MCF 10A (cell line): ENCODE results near the gene B4GALNT3. TPM values are rescaled to one million over a fixed set of nuclear protein-coding genes. Genes with fewer than 3 reads are reported as not detected.

ENCODE experiments used
- BruUV-seq: library from RNA; stranded (reverse); fragments of 400-500 nt; replicated peaks from 2 replicates; lab custom pipeline; 2021; lab: Mats Ljungman, UMichigan
- CTCF ChIA-PET: fragments of 300-600 bp; sonication (Branson Sonifier 250); formaldehyde crosslinking; extraction: SDS; loops from one replicate; lab custom pipeline; 2021; ENCODE audit warnings: antibody characterized with exemption, inconsistent platforms; lab: Yijun Ruan, JAX
- POLR2A ChIA-PET: fragments of 300-600, 350-650 bp; sonication (Branson Sonifier 250); formaldehyde crosslinking; extraction: SDS; loops from one replicate; lab custom pipeline; 2020; ENCODE audit warnings: antibody characterized with exemption, inconsistent platforms; lab: Yijun Ruan, JAX
- DNase-seq: peaks from one replicate; pipeline ENCODE4 v3.0.0-alpha.2; 2018; ENCODE audit not compliant: unreplicated experiment
- H3K27ac Mint-ChIP-seq: one replicate; pipeline ENCODE4 v1.8.0; 2022; ENCODE audit warnings: mild to moderate bottlenecking, low read depth, mixed read lengths; ENCODE audit not compliant: unreplicated experiment
- H3K27me3 Mint-ChIP-seq: one replicate; pipeline ENCODE4 v1.8.0; 2022; ENCODE audit warnings: mixed read lengths; ENCODE audit not compliant: insufficient read depth, unreplicated experiment
- H3K36me3 Mint-ChIP-seq: one replicate; pipeline ENCODE4 v1.8.0; 2022; ENCODE audit warnings: mild to moderate bottlenecking, moderate library complexity, mixed read lengths; ENCODE audit not compliant: insufficient read depth, unreplicated experiment
- H3K4me1 Mint-ChIP-seq: one replicate; pipeline ENCODE4 v1.8.0; 2022; ENCODE audit warnings: mixed read lengths; ENCODE audit not compliant: insufficient read depth, unreplicated experiment
- H3K4me3 Mint-ChIP-seq: one replicate; pipeline ENCODE4 v1.8.0; 2022; ENCODE audit warnings: mild to moderate bottlenecking, moderate library complexity, mixed read lengths; ENCODE audit not compliant: unreplicated experiment
- H3K9me3 Mint-ChIP-seq: one replicate; pipeline ENCODE4 v1.8.0; 2022; ENCODE audit warnings: mixed read lengths; ENCODE audit not compliant: unreplicated experiment
- intact Hi-C: fragments of 100-400 bp; cut with micrococcal nuclease; formaldehyde crosslinking; loops from 2 replicates; pipeline ENCODE4 v1.14.1; 2022
- total RNA-seq: library from RNA; stranded (reverse); gene quantifications from 2 replicates; pipeline ENCODE4 v1.2.3, GENCODE V29; 2022
- TF ChIP-seq, protein P1 (sequence below): fragments of 200-600 bp; IDR thresholded peaks from one replicate; pipeline ENCODE4 v1.8.0; 2022; ENCODE audit warnings: antibody characterized with exemption, mild to moderate bottlenecking; ENCODE audit not compliant: unreplicated experiment

The B4GALNT3 gene
- total RNA-seq, 1 experiment from 2014 or later = 0.68 TPM

DNA sequence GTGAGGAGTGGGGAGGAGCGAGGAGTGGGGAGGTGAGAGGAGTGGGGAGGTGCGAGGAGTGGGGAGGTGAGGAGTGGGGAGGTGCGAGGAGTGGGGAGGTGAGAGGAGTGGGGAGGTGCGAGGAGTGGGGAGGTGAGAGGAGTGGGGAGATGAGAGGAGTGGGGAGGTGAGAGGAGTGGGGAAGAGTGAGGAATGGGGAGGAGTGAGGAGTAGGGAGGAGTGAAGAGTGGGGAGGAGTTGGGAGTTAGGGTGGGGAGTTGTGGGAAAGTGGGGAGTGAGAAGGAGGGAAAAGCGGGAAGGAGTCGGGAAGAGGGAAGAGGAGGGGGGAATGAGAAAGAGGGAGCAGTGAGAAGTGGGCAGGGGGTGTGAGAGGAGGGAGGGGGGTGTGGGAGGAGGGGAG is 86.1 kb downstream of the B4GALNT3 start:
- intact Hi-C loops = loop anchor here (5.0 kb wide), 1 partner anchor 89 kb away; the partner anchor contains the start of gene B4GALNT3
- Mint-ChIP-seq H3K4me1 (no peaks in the 10 kb centered on the region), H3K36me3 (no peaks in the 10 kb centered on the region), H3K9me3 (no peaks in the 10 kb centered on the region), H3K4me3 (no peak overlapping the region), H3K27ac (no peak overlapping the region), H3K27me3 (peaks cover 42% of the 10 kb centered on the region)
- no TSS peak for BruUV-seq
- ChIA-PET POLR2A (no interaction called here), CTCF (interaction anchor here (0.8 to 4.0 kb wide), 4 partner anchors 8 to 102 kb away, joined by 5 to 63 read pairs (median 6); no protein-coding TSS in a partner anchor)
- TF ChIP-seq, protein P1, sequence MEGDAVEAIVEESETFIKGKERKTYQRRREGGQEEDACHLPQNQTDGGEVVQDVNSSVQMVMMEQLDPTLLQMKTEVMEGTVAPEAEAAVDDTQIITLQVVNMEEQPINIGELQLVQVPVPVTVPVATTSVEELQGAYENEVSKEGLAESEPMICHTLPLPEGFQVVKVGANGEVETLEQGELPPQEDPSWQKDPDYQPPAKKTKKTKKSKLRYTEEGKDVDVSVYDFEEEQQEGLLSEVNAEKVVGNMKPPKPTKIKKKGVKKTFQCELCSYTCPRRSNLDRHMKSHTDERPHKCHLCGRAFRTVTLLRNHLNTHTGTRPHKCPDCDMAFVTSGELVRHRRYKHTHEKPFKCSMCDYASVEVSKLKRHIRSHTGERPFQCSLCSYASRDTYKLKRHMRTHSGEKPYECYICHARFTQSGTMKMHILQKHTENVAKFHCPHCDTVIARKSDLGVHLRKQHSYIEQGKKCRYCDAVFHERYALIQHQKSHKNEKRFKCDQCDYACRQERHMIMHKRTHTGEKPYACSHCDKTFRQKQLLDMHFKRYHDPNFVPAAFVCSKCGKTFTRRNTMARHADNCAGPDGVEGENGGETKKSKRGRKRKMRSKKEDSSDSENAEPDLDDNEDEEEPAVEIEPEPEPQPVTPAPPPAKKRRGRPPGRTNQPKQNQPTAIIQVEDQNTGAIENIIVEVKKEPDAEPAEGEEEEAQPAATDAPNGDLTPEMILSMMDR = no peak
- DNase-seq = no peak

DNA sequence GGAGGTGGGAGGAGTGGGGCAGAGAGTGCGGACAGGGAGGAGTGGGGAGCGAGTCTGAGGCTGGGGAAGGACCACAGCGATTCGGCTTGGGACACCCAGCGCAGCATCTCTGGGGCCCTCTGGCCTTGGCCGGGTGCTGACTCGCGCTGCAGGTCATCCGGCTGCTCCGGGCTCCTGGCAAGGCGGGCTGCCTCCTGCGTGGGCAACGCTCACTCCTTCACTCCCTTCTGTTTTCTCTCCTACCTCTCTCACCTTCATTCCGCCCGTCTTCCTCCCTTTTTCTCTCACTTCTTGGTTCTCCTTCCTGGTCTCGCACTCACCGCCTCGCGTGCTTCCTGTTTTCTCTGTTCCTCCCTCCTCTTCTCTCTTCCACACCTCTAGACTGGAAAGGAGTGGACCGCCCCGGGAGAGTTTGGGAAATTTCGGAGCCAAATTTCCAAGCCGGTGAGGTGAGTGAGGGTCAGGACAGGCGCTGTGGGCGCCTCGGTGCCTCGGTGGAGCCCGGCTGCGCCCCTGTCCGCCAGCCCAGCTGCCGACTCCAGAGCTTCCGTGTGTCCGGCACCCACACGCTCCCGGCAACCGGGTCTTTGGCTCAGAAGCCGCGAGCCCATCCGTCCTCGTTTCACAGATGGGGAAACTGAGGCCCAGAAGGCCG is 86.7 kb downstream of the B4GALNT3 start:
- Mint-ChIP-seq H3K27me3 (peaks cover 42% of the 10 kb centered on the region), H3K4me3 (no peak overlapping the region), H3K36me3 (no peaks in the 10 kb centered on the region), H3K4me1 (no peaks in the 10 kb centered on the region), H3K9me3 (no peaks in the 10 kb centered on the region), H3K27ac (no peak overlapping the region)
- intact Hi-C loops = loop anchor here (5.0 kb wide), 1 partner anchor 89 kb away; the partner anchor contains the start of gene B4GALNT3
- POLR2A ChIA-PET = interaction anchor here (1.3 to 1.8 kb wide), 2 partner anchors 44 to 103 kb away, joined by 4 to 7 read pairs; no protein-coding TSS in a partner anchor
- DNase-seq = no peak
- TF ChIP-seq, protein P1 = no peak
- BruUV-seq = no TSS peak
- CTCF ChIA-PET = interaction anchor here (0.5 to 3.5 kb wide), 26 partner anchors 9 to 1417 kb away, joined by 3 to 131 read pairs (median 4); partner anchors contain the start of gene B4GALNT3

DNA sequence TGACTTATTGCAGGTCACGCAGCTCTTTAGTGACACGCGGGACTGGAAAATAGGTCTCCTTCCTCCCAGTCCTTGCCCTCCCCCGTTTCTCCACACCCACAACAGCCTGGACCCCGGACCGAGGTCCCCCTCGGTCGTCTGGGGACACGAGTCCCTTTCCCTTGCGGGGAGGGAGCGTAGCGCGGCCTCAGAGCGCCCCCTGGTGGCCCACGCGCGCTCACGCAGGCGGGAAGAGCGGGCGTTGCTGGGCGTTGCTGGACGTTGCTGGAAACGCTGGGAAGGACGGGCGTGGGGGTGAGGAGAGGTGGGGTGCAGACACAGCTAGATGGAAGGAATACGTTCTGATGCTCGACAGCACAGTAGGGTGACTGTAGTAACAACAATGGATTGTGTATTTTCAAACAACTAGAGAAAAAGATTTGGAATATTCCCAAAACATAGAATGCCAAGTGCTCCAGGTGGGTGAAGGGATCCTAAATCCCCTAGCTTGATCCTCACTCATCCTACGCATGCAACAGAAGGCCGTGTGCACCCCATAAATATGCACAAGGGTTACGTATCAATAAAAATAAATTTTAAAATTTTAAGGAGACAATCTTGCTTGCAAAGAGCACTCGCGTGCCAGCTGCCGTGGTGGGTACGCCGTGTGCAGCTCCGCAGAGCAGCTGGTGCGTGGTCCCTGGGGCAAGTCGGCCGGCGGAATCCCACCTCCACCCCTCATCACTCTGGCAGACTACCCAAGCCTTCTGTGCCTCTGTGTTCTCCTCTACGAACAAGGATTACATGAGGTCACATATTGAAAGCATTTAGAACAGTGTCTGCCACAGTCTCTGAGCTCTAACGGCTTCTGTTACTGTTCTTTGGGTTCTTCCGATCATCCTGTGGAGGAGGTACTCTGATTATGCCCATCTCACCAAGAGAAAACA is 87.4 kb downstream of the B4GALNT3 start:
- CTCF ChIA-PET = interaction anchor here (0.6 to 3.5 kb wide), 44 partner anchors 9 to 549 kb away, joined by 3 to 131 read pairs (median 4); partner anchors contain the start of genes B4GALNT3 and KDM5A
- no peaks in the 10 kb centered on the region for H3K4me1 Mint-ChIP-seq
- H3K9me3 Mint-ChIP-seq = no peaks in the 10 kb centered on the region
- TF ChIP-seq, protein P1 = peak; percentile 96
- intact Hi-C loops = loop anchor here (1.0 to 5.0 kb wide), 2 partner anchors 90 to 105 kb away; partner anchors contain the start of gene B4GALNT3
- H3K4me3 Mint-ChIP-seq = no peak overlapping the region
- DNase-seq = peak; percentile 69
- POLR2A ChIA-PET = interaction anchor here (0.8 to 1.8 kb wide), 3 partner anchors 44 to 104 kb away, joined by 3 to 7 read pairs (median 4); no protein-coding TSS in a partner anchor
- peaks cover 42% of the 10 kb centered on the region for H3K27me3 Mint-ChIP-seq
- no peaks in the 10 kb centered on the region for H3K36me3 Mint-ChIP-seq
- no TSS peak for BruUV-seq
- H3K27ac Mint-ChIP-seq = no peak overlapping the region
